Body of pancreas (tissue), 4 donors: ENCODE results near the gene GIPC1.

Source experiments
- POLR2A ChIP-seq, 3 donors: fragments of 450-650 bp; IDR thresholded peaks; one replicate each; pipeline ENCODE4 v1.6.1; 2016; ENCODE audit warnings: antibody characterized with exemption in 3 of 3, mild to moderate bottlenecking in 2 of 3
- TF ChIP-seq, protein P1 (sequence below), 7 experiments: fragments of 450-650 bp in 4 of 7; fragments of 200-600 bp in 3 of 7; sonication (generic) in 3 of 7; IDR thresholded peaks; one replicate each; pipeline ENCODE4 v1.5.1; 2016 to 2019; ENCODE audit warnings: antibody characterized with exemption in 7 of 7

GRCh38 chr19:14510311-14511228 is 14.6 kb upstream of the GIPC1 start:
- no peak for TF ChIP-seq POLR2A (IDR thresholded peaks at IDR 0.05)
- TF ChIP-seq, protein P1, sequence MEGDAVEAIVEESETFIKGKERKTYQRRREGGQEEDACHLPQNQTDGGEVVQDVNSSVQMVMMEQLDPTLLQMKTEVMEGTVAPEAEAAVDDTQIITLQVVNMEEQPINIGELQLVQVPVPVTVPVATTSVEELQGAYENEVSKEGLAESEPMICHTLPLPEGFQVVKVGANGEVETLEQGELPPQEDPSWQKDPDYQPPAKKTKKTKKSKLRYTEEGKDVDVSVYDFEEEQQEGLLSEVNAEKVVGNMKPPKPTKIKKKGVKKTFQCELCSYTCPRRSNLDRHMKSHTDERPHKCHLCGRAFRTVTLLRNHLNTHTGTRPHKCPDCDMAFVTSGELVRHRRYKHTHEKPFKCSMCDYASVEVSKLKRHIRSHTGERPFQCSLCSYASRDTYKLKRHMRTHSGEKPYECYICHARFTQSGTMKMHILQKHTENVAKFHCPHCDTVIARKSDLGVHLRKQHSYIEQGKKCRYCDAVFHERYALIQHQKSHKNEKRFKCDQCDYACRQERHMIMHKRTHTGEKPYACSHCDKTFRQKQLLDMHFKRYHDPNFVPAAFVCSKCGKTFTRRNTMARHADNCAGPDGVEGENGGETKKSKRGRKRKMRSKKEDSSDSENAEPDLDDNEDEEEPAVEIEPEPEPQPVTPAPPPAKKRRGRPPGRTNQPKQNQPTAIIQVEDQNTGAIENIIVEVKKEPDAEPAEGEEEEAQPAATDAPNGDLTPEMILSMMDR (IDR thresholded peaks at IDR 0.05), result no peak
